Ammon's horn (tissue), 1 donor: ENCODE data around the gene MYD88.

Experiments used
- DNase-seq: peaks from one replicate; pipeline ENCODE4 v3.0.0-alpha.2; 2016; ENCODE audit warnings: low spot score

MYD88 gene

GRCh38 chr3:38165722-38166387 is 27.4 kb downstream of the MYD88 start:
- peak; percentile 56 for DNase-seq

GRCh38 chr3:38167591-38167990 is 29.1 kb downstream of the MYD88 start:
- DNase-seq, result no peak

GRCh38 chr3:38168151-38169026 is 29.9 kb downstream of the MYD88 start:
- DNase-seq, result no peak

GRCh38 chr3:38169027-38169317 is 30.5 kb downstream of the MYD88 start:
- no peak for DNase-seq

- no peak for DNase-seq
These were observed 32.3 kb downstream of the MYD88 start for GRCh38 chr3:38170722-38171121.

- DNase-seq, result no peak
These were observed 33.2 kb downstream of the MYD88 start for GRCh38 chr3:38171622-38172021.

GRCh38 chr3:38173834-38174418 is 35.5 kb downstream of the MYD88 start:
- no peak for DNase-seq

- DNase-seq, result no peak
These were observed 38.7 kb downstream of the MYD88 start for GRCh38 chr3:38177181-38177580.

GRCh38 chr3:38186781-38187180 is 48.3 kb downstream of the MYD88 start:
- DNase-seq, result no peak

GRCh38 chr3:38190481-38190881 is 52.0 kb downstream of the MYD88 start:
- DNase-seq, result no peak
